GM12873 (cell line): ENCODE results near the gene PRPS2.

ENCODE experiments used
- TF ChIP-seq, protein P1 (sequence below): IDR thresholded peaks from 2 replicates; pipeline ENCODE4 v1.5.1; 2012; ENCODE audit warnings: low read depth, mild to moderate bottlenecking, moderate library complexity, low read length, control low read depth; ENCODE audit not compliant: insufficient read depth; ENCODE audit errors: missing control alignments

PRPS2 gene

DNA sequence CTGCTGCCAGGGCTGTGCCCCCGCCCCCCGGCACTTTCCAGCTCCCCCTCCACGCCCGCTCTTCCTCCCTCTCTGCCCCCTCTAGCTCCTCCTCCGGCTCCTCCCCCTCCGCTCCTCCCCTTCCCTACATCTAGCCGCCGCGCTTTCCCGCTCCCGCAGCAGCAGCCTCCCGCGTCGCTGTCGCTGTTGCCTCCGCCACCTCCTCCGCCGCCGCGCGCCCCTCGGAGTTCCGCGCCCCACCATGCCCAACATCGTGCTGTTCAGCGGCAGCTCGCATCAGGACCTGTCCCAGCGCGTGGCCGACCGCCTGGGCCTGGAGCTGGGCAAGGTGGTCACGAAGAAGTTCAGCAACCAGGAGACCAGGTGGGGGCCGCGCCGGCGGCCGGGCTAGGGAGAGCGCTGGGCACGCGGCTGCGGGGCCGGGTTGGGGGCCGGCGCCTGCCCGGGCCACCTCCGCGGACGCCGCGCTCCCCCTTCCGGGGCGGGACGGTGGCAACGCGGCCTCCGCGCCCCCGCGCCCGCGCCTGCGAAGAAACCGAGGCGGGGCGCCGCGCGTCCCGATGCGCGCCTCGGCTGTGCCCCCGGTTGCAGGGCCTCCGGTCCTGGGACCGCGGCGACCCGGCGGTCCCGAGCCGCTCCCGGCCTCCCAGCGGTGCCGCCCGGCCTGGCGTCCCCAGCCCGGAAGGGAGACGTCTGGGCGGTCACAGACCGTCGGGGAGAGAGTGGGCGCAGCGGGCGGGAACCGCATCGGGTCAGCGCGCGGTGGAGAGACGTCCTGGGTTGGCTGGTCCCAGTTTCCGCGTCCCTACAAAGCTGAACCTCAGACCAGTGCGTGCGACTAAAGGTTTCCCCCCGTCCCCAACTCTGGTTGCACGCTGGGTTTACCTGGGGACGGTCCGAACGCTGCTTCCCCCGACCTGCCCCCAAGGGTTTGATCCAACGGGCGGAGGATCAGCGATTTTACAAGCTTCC, at the start of gene PRPS2:
TSS of gene PRPS2 (plus strand) at position 156 of the 972 bp plus-strand sequence. CDS start at position 242, 86 bp downstream.
- TF ChIP-seq, protein P1, sequence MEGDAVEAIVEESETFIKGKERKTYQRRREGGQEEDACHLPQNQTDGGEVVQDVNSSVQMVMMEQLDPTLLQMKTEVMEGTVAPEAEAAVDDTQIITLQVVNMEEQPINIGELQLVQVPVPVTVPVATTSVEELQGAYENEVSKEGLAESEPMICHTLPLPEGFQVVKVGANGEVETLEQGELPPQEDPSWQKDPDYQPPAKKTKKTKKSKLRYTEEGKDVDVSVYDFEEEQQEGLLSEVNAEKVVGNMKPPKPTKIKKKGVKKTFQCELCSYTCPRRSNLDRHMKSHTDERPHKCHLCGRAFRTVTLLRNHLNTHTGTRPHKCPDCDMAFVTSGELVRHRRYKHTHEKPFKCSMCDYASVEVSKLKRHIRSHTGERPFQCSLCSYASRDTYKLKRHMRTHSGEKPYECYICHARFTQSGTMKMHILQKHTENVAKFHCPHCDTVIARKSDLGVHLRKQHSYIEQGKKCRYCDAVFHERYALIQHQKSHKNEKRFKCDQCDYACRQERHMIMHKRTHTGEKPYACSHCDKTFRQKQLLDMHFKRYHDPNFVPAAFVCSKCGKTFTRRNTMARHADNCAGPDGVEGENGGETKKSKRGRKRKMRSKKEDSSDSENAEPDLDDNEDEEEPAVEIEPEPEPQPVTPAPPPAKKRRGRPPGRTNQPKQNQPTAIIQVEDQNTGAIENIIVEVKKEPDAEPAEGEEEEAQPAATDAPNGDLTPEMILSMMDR, result no peak

DNA sequence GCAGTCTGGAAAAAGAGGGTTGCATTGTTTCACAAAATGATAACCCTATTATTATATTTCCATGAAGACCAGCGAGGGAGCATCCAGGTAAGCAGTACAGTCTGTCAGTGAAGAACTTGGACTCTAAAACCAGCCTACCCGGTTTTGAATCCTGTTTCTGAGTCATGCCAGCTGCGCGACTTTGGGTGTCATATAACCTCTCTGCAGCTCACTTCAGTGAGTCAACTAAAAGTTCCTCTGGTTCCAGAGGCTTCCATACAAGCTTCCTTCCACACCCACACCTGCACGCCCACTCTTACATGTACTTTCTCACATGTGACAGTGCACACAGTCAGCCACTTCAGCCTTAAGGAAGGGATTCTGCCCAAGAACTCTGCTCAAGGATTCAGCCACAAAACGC, 49.8 kb upstream of the PRPS2 start:
- TF ChIP-seq, protein P1, result no peak

DNA sequence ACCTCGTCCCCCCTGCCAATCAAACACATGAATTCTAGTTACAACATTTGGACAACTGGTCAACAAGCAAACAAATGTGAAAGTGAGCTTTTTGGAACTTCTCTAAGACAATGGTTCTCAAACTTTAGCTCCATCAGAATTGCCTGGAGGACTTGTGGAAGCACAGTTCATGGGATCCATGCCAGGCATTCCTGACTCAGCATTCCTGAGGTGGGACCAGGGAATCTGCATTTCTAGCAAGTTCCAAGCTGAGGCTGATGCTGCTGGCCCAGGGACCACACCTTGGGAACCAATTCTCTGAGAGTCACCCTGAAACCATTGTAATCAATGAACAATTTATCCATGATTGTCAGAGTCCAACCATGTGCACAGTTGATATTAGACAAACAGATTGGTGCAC, 43.8 kb upstream of the PRPS2 start:
- TF ChIP-seq, protein P1, result no peak

DNA sequence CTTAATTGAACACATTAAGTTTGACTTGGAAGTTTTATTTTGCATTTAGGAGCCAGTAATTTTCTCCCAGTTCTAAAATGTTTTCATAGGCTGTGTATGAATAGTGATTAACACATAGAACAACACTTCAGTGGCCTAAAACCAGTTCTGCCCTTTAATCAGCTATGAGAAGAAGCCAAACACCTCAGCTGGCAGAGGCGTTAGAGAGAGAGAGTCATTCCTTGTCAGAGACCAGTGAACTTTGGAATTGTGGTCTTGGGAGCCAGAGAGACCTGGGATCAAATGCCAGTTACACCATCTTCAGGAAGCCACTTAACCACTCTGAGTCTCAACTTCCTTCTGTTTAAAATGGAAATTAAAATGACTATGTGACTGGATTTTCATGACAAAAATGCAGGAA, 39.3 kb upstream of the PRPS2 start:
- TF ChIP-seq, protein P1, result no peak

DNA sequence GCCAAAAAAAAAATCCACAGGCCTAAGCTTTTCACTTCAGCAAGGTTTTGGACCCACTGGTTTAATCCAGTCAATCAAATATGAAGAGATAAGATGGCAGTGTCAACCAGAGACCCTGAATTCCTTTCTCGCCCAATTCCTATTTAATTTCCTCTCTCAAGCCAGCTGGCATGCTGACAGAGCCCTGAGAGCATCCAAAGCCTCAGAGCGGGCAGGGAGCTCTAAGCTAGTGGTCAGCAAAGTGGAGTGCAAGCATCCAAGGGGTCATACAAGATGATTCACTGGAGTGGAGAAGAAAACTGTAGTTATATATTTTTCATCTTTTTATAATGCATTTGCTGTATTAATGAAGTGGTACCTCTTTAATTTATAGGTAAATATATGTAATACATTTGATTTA, 37.8 kb upstream of the PRPS2 start:
- TF ChIP-seq, protein P1, result no peak

DNA sequence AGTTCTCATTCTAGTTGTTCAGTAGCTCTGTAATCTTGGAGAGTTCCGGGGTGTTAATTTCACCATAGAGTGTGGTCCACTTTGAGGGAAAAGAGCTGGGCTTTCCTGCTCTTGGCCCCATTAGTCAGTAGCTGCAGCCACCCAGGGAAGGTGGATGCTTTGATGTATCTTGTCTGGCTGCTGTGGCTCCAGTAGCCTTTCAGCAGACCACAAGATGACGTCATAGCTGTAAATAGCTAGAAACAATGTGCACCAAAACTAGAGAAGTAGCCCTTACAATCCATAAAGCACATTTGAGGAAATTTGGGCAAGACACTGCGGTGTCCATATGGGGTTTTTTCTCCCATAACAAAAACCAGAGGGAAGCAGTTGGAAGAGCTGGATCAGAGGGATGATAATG, 32.9 kb upstream of the PRPS2 start:
- TF ChIP-seq, protein P1, result no peak

DNA sequence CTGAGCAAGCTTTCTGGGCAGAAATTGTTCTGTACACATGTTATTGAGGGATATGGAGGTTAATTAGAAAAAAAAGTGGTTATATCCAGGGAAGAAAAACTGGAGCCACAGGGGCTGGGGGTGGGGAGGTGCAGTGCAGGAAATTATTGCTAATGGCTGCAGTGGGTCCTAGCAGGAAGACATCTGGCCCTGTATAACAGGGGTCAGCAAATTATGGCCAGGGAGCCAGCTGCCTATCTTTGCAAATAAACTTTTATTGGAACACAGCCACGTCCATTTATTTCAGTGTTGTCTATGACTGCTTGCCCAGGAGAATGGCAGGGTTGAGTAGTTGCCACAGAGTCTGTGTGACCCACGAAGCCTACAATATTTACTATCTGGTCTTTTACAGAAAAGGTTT, 23.4 kb upstream of the PRPS2 start:
- TF ChIP-seq, protein P1, result no peak
